ENCODE measurements around the gene BIK. TPM values are rescaled to one million over a fixed set of nuclear protein-coding genes. Genes with fewer than 3 reads are reported as not detected.
A peak's percentile ranks its signal among the peaks of the same experiment; 100 is the strongest.
"Not testable (repeated sequence)": the region's sequence is repeated elsewhere in the genome, so short reads cannot be mapped to it uniquely, and the experiment has no call there.

Gene BIK
- total RNA-seq, 1 donor from 2014 or later, result 0.79 TPM

GRCh38 chr22:43104056-43104625 is 6.4 kb upstream of the BIK start:
- peak in 1 of 2 donors; percentile 81 for DNase-seq (ENCODE audit: low read depth in 2 of 2)

GRCh38 chr22:43104950-43105349 is 5.6 kb upstream of the BIK start:
- DNase-seq (ENCODE audit: low read depth in 2 of 2), result not testable (repeated sequence)

GRCh38 chr22:43106302-43106701 is 4.2 kb upstream of the BIK start:
- DNase-seq (ENCODE audit: low read depth in 2 of 2), result no peak

- DNase-seq (ENCODE audit: low read depth in 2 of 2), result no peak
These were observed 1.0 kb upstream of the BIK start for GRCh38 chr22:43109511-43109910.

- no peak for DNase-seq (ENCODE audit: low read depth in 2 of 2)
These were observed 568 bp upstream of the BIK start for GRCh38 chr22:43109921-43110443.

- no peak for DNase-seq (ENCODE audit: low read depth in 2 of 2)
These were observed 525 bp downstream of the BIK start for GRCh38 chr22:43110927-43111623.

- no peak for DNase-seq (ENCODE audit: low read depth in 2 of 2)
These were observed 3.1 kb downstream of the BIK start for GRCh38 chr22:43113526-43114251.

- DNase-seq (ENCODE audit: low read depth in 2 of 2), result no peak
These were observed 4.4 kb downstream of the BIK start for GRCh38 chr22:43114958-43115357.

- DNase-seq (ENCODE audit: low read depth in 2 of 2), result no peak
These were observed 6.4 kb downstream of the BIK start for GRCh38 chr22:43116932-43117331.

- no peak for DNase-seq (ENCODE audit: low read depth in 2 of 2)
These were observed 7.7 kb downstream of the BIK start for GRCh38 chr22:43118024-43118849.

GRCh38 chr22:43118953-43119458 is 8.5 kb downstream of the BIK start:
- no peak for DNase-seq (ENCODE audit: low read depth in 2 of 2)

GRCh38 chr22:43126501-43127165 is 16.1 kb downstream of the BIK start:
- DNase-seq (ENCODE audit: low read depth in 2 of 2), result peak; percentile 48 to 78

- no peak for DNase-seq (ENCODE audit: low read depth in 2 of 2)
These were observed 16.8 kb downstream of the BIK start for GRCh38 chr22:43127166-43127908.

GRCh38 chr22:43128116-43128515 is 17.6 kb downstream of the BIK start:
- peak in 1 of 2 donors; percentile 22 for DNase-seq (ENCODE audit: low read depth in 2 of 2)

GRCh38 chr22:43128928-43129424 is 18.4 kb downstream of the BIK start:
- DNase-seq (ENCODE audit: low read depth in 2 of 2), result no peak

- DNase-seq (ENCODE audit: low read depth in 2 of 2), result no peak
These were observed 19.2 kb downstream of the BIK start for GRCh38 chr22:43129426-43130425.

GRCh38 chr22:43131773-43132501 is 21.4 kb downstream of the BIK start:
- DNase-seq (ENCODE audit: low read depth in 2 of 2), result peak; percentile 20 to 67

GRCh38 chr22:43133401-43133800 is 22.9 kb downstream of the BIK start:
- DNase-seq (ENCODE audit: low read depth in 2 of 2), result no peak

Data from lung microvascular endothelial cell (primary cell).